GM23338 (cell line): ENCODE results near the gene SPTA1.

ENCODE experiments used
- CREB1 ChIP-seq: fragments of 250-450 bp; sonication (Bioruptor Pico); IDR thresholded peaks from 2 replicates; pipeline ENCODE4 v1.5.0; 2020; ENCODE audit warnings: low read depth, mild to moderate bottlenecking, moderate library complexity
- EZH2 ChIP-seq: fragments of 200-600 bp; sonication (generic); IDR thresholded peaks from one replicate; pipeline ENCODE4 v1.8.0; 2017; ENCODE audit warnings: antibody characterized with exemption, mild to moderate bottlenecking, low read depth; ENCODE audit not compliant: unreplicated experiment
- EZH2phosphoT487 ChIP-seq: fragments of 200-600 bp; sonication (generic); IDR thresholded peaks from one replicate; pipeline ENCODE4 v1.8.1; 2018; ENCODE audit warnings: antibody characterized with exemption; ENCODE audit not compliant: unreplicated experiment
- JUNB ChIP-seq: IDR thresholded peaks from one replicate; pipeline ENCODE4 v1.6.1; 2016; ENCODE audit warnings: antibody characterized with exemption; ENCODE audit not compliant: unreplicated experiment
- POLR2AphosphoS5 ChIP-seq: IDR thresholded peaks from 2 replicates; pipeline ENCODE4 v1.6.1; 2016; ENCODE audit warnings: antibody characterized with exemption, low read depth
- ZNF114 ChIP-seq: fragments of 250-450 bp; sonication (Bioruptor Pico); IDR thresholded peaks from 2 replicates; pipeline ENCODE4 v1.5.0; 2020; ENCODE audit warnings: mild to moderate bottlenecking, moderate library complexity
- ZNF331 ChIP-seq: fragments of 250-450 bp; sonication (Bioruptor Pico); IDR thresholded peaks from 2 replicates; pipeline ENCODE4 v1.5.0; 2020; ENCODE audit warnings: low read depth, mild to moderate bottlenecking, moderate library complexity
- TF ChIP-seq, protein P1 (sequence below), 2 experiments: fragments of 200-600 bp in 1 of 2; sonication (generic) in 1 of 2; conservative IDR thresholded peaks; 2 replicates each; pipeline versions ENCODE4 v1.5.1 to v1.6.1; 2016 to 2017; ENCODE audit warnings: antibody characterized with exemption in 2 of 2, low read depth in 2 of 2, mild to moderate bottlenecking in 2 of 2, moderate library complexity in 1 of 2
- TF ChIP-seq, protein P2 (sequence below): IDR thresholded peaks from one replicate; pipeline ENCODE4 v1.6.1; 2018; ENCODE audit warnings: antibody characterized with exemption; ENCODE audit not compliant: unreplicated experiment
- TF ChIP-seq, protein P3 (sequence below): IDR thresholded peaks from 2 replicates; pipeline ENCODE4 v1.6.1; 2016; ENCODE audit warnings: antibody characterized with exemption

DNA sequence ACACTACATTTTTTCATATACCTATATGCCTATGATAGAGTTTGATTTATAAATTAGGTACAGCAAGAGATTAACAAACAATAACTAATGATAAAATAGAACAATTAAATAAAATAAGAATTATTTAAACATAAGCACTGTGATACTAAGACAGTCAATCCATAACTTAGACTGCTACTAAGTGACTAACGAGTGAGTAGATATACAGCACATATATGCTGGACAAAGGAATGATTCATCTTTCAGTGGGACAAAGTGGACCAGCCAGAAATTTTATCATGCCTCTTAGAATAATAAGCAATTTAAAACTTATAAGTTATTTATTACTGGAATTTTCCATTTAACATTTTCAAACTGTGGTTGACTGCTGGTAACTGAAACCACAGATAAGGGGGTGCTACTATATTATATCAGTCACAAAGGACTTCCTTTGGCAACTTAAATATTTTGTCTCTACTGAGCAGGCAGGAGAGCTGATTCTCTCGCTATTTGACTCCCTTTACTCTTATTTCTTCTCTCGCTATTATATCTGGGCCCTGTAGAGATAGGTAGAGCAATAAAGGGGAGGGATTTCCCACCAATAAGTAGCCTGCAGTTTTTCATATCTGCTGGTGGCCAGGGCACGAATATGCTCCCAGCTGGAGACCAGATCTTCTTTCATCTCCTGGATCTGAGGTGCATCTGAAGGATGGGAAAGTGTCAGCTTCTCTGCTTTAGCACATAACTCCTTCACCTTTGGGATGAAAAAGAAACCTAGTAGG is 10.8 kb downstream of the SPTA1 start:
- TF ChIP-seq, protein P1, sequence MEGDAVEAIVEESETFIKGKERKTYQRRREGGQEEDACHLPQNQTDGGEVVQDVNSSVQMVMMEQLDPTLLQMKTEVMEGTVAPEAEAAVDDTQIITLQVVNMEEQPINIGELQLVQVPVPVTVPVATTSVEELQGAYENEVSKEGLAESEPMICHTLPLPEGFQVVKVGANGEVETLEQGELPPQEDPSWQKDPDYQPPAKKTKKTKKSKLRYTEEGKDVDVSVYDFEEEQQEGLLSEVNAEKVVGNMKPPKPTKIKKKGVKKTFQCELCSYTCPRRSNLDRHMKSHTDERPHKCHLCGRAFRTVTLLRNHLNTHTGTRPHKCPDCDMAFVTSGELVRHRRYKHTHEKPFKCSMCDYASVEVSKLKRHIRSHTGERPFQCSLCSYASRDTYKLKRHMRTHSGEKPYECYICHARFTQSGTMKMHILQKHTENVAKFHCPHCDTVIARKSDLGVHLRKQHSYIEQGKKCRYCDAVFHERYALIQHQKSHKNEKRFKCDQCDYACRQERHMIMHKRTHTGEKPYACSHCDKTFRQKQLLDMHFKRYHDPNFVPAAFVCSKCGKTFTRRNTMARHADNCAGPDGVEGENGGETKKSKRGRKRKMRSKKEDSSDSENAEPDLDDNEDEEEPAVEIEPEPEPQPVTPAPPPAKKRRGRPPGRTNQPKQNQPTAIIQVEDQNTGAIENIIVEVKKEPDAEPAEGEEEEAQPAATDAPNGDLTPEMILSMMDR (conservative IDR thresholded peaks at IDR 0.05; ENCODE audit: low read depth in 2 of 2), result no peak
- TF ChIP-seq ZNF114 (CRISPR knock-in tag) (no peak), EZH2phosphoT487 (no peak), EZH2 (no peak), JUNB (no peak), POLR2AphosphoS5 (no peak), ZNF331 (no peak), CREB1 (no peak)
- TF ChIP-seq, protein P2, sequence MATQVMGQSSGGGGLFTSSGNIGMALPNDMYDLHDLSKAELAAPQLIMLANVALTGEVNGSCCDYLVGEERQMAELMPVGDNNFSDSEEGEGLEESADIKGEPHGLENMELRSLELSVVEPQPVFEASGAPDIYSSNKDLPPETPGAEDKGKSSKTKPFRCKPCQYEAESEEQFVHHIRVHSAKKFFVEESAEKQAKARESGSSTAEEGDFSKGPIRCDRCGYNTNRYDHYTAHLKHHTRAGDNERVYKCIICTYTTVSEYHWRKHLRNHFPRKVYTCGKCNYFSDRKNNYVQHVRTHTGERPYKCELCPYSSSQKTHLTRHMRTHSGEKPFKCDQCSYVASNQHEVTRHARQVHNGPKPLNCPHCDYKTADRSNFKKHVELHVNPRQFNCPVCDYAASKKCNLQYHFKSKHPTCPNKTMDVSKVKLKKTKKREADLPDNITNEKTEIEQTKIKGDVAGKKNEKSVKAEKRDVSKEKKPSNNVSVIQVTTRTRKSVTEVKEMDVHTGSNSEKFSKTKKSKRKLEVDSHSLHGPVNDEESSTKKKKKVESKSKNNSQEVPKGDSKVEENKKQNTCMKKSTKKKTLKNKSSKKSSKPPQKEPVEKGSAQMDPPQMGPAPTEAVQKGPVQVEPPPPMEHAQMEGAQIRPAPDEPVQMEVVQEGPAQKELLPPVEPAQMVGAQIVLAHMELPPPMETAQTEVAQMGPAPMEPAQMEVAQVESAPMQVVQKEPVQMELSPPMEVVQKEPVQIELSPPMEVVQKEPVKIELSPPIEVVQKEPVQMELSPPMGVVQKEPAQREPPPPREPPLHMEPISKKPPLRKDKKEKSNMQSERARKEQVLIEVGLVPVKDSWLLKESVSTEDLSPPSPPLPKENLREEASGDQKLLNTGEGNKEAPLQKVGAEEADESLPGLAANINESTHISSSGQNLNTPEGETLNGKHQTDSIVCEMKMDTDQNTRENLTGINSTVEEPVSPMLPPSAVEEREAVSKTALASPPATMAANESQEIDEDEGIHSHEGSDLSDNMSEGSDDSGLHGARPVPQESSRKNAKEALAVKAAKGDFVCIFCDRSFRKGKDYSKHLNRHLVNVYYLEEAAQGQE, result no peak
- TF ChIP-seq, protein P3, sequence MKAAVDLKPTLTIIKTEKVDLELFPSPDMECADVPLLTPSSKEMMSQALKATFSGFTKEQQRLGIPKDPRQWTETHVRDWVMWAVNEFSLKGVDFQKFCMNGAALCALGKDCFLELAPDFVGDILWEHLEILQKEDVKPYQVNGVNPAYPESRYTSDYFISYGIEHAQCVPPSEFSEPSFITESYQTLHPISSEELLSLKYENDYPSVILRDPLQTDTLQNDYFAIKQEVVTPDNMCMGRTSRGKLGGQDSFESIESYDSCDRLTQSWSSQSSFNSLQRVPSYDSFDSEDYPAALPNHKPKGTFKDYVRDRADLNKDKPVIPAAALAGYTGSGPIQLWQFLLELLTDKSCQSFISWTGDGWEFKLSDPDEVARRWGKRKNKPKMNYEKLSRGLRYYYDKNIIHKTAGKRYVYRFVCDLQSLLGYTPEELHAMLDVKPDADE, result no peak
